SK-N-SH treated with all-trans-retinoic acid at 6 μM for 48 hours (cell line): Measurements from ENCODE around the gene SLC6A20.

Experiments
- ATAC-seq: fragments of 200-7000 bp; cut with Tn5 transposase; 3 replicates; pipeline ENCODE4 v1.9.1; 2020; ENCODE audit warnings: mild to moderate bottlenecking, moderate library complexity
- BACH2 ChIP-seq: fragments of 250-450 bp; sonication (Bioruptor Pico); IDR thresholded peaks from 2 replicates; pipeline ENCODE4 v1.9.0; 2021; ENCODE audit warnings: mild to moderate bottlenecking, borderline replicate concordance
- CSDC2 ChIP-seq: fragments of 250-450 bp; sonication (Bioruptor Pico); IDR thresholded peaks from 2 replicates; pipeline ENCODE4 v1.5.0; 2020; ENCODE audit warnings: mild to moderate bottlenecking, moderate library complexity
- ESRRG ChIP-seq: fragments of 250-450 bp; sonication (Bioruptor Pico); IDR thresholded peaks from 2 replicates; pipeline ENCODE4 v1.6.1; 2021; ENCODE audit warnings: mild to moderate bottlenecking
- GLIS3 ChIP-seq: fragments of 250-450 bp; sonication (Bioruptor Pico); IDR thresholded peaks from 2 replicates; pipeline ENCODE4 v1.5.0; 2020; ENCODE audit warnings: mild to moderate bottlenecking, moderate library complexity
- ISL1 ChIP-seq: fragments of 250-450 bp; sonication (Bioruptor Pico); IDR thresholded peaks from 2 replicates; pipeline ENCODE4 v2.1.2; 2022; ENCODE audit warnings: mild to moderate bottlenecking, moderate library complexity
- PPARA ChIP-seq: fragments of 250-450 bp; sonication (Bioruptor Pico); IDR thresholded peaks from 2 replicates; pipeline ENCODE4 v1.5.0; 2020; ENCODE audit warnings: mild to moderate bottlenecking, borderline replicate concordance
- RARB ChIP-seq: fragments of 250-450 bp; sonication (Bioruptor Pico); IDR thresholded peaks from 2 replicates; pipeline ENCODE4 v1.8.0; 2021; ENCODE audit warnings: mild to moderate bottlenecking, moderate library complexity
- SNAI2 ChIP-seq: fragments of 250-450 bp; sonication (Bioruptor Pico); IDR thresholded peaks from 2 replicates; pipeline ENCODE4 v1.5.0; 2020; ENCODE audit warnings: mild to moderate bottlenecking, moderate library complexity
- TCF4 ChIP-seq: fragments of 250-450 bp; sonication (Bioruptor Pico); IDR thresholded peaks from 2 replicates; pipeline ENCODE4 v1.8.0; 2021; ENCODE audit warnings: mild to moderate bottlenecking, moderate library complexity, borderline replicate concordance
- TOX ChIP-seq: fragments of 250-450 bp; sonication (Bioruptor Pico); IDR thresholded peaks from 2 replicates; pipeline ENCODE4 v1.8.0; 2021; ENCODE audit warnings: mild to moderate bottlenecking, moderate library complexity, borderline replicate concordance
- ZC3H10 ChIP-seq: fragments of 250-450 bp; sonication (Bioruptor Pico); IDR thresholded peaks from 2 replicates; pipeline ENCODE4 v1.5.1; 2021; ENCODE audit warnings: mild to moderate bottlenecking, moderate library complexity
- ZFP3 ChIP-seq: fragments of 250-450 bp; sonication (Bioruptor Pico); IDR thresholded peaks from 2 replicates; pipeline ENCODE4 v1.5.0; 2020; ENCODE audit warnings: mild to moderate bottlenecking, moderate library complexity
- ZNF565 ChIP-seq: fragments of 450-650 bp; formaldehyde crosslinking; conservative IDR thresholded peaks from 2 replicates; pipeline ENCODE4 v1.5.0; 2020; ENCODE audit warnings: low read depth, mild to moderate bottlenecking, moderate library complexity
- ZNF70 ChIP-seq: fragments of 450-650 bp; formaldehyde crosslinking; IDR thresholded peaks from 2 replicates; pipeline ENCODE4 v1.5.0; 2020; ENCODE audit warnings: mild to moderate bottlenecking, moderate library complexity
- ZNF8 ChIP-seq: fragments of 450-650 bp; formaldehyde crosslinking; IDR thresholded peaks from 2 replicates; pipeline ENCODE4 v1.5.0; 2020; ENCODE audit warnings: mild to moderate bottlenecking, moderate library complexity
- TF ChIP-seq, protein P1 (sequence below): fragments of 250-450 bp; sonication (Bioruptor Pico); IDR thresholded peaks from 2 replicates; pipeline ENCODE4 v1.5.1; 2020; ENCODE audit warnings: low read depth, mild to moderate bottlenecking, moderate library complexity
- TF ChIP-seq, protein P2 (sequence below): fragments of 250-450 bp; sonication (Bioruptor Pico); IDR thresholded peaks from 2 replicates; pipeline ENCODE4 v1.5.0; 2020; ENCODE audit warnings: mild to moderate bottlenecking, moderate library complexity
- TF ChIP-seq, protein P3 (sequence below): fragments of 250-450 bp; sonication (Bioruptor Pico); IDR thresholded peaks from 2 replicates; pipeline ENCODE4 v1.8.0; 2020; ENCODE audit warnings: mild to moderate bottlenecking, moderate library complexity, borderline replicate concordance
- TF ChIP-seq, protein P4 (sequence below): fragments of 250-450 bp; sonication (Bioruptor Pico); IDR thresholded peaks from 2 replicates; pipeline ENCODE4 v1.8.0; 2021; ENCODE audit warnings: low read depth, mild to moderate bottlenecking, moderate library complexity, borderline replicate concordance
- TF ChIP-seq, protein P5 (sequence below): fragments of 250-450 bp; sonication (Bioruptor Pico); IDR thresholded peaks from 2 replicates; pipeline ENCODE4 v1.5.1; 2021; ENCODE audit warnings: mild to moderate bottlenecking, moderate library complexity

The SLC6A20 gene

DNA sequence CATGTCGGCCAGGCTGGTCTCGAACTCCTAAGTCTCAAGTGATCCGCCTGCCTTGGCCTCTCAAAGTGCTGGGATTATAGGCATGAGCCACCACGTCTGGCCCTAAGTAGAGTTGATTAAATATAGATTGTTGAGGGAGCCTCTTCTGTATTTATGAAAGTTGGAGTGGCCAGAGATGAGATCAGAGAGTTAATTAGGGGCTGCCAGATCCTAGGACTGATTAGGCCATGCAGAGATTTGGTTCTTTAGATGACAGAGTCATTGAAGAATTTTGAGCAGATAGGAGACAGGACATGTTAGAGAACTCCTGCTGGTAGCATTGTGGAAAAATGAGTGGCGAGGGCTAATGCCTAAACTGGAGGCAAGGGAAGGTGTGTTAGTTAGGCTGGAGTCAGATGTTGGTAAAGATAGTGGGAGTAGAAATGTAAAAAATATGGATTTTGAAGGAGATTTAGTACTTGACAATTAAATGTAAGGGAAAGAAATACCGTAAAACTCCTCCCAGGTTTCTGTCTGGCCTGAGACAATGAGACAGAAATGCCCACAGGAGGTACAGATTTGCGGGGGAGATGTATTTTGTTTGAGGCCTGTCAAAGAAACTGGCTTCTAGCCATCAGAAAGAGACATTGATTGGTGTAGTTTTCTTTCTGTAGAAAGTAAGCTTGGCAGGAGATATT, 83.8 kb downstream of the SLC6A20 start:
- peak; percentile 30; the same call in 1 of the 2 replicates for TF ChIP-seq TCF4 (CRISPR knock-in tag)
- TF ChIP-seq SNAI2 (CRISPR knock-in tag), result 0 out of 2 replicates have a peak, but pooled peaks have one; percentile 59
- 0 out of 2 replicates have a peak, but pooled peaks have one; percentile 57 for TF ChIP-seq ZFP3 (CRISPR knock-in tag)
- no peak for TF ChIP-seq RARB (CRISPR knock-in tag)
- TF ChIP-seq ISL1 (CRISPR knock-in tag), result peak; percentile 86
- TF ChIP-seq, protein P1, sequence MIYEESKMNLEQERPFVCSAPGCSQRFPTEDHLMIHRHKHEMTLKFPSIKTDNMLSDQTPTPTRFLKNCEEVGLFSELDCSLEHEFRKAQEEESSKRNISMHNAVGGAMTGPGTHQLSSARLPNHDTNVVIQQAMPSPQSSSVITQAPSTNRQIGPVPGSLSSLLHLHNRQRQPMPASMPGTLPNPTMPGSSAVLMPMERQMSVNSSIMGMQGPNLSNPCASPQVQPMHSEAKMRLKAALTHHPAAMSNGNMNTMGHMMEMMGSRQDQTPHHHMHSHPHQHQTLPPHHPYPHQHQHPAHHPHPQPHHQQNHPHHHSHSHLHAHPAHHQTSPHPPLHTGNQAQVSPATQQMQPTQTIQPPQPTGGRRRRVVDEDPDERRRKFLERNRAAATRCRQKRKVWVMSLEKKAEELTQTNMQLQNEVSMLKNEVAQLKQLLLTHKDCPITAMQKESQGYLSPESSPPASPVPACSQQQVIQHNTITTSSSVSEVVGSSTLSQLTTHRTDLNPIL (CRISPR knock-in tag), result peak; percentile 84
- TF ChIP-seq GLIS3 (CRISPR knock-in tag), result no peak
- TF ChIP-seq, protein P2, sequence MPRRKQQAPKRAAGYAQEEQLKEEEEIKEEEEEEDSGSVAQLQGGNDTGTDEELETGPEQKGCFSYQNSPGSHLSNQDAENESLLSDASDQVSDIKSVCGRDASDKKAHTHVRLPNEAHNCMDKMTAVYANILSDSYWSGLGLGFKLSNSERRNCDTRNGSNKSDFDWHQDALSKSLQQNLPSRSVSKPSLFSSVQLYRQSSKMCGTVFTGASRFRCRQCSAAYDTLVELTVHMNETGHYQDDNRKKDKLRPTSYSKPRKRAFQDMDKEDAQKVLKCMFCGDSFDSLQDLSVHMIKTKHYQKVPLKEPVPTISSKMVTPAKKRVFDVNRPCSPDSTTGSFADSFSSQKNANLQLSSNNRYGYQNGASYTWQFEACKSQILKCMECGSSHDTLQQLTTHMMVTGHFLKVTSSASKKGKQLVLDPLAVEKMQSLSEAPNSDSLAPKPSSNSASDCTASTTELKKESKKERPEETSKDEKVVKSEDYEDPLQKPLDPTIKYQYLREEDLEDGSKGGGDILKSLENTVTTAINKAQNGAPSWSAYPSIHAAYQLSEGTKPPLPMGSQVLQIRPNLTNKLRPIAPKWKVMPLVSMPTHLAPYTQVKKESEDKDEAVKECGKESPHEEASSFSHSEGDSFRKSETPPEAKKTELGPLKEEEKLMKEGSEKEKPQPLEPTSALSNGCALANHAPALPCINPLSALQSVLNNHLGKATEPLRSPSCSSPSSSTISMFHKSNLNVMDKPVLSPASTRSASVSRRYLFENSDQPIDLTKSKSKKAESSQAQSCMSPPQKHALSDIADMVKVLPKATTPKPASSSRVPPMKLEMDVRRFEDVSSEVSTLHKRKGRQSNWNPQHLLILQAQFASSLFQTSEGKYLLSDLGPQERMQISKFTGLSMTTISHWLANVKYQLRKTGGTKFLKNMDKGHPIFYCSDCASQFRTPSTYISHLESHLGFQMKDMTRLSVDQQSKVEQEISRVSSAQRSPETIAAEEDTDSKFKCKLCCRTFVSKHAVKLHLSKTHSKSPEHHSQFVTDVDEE (CRISPR knock-in tag), result 0 out of 2 replicates have a peak, but pooled peaks have one; percentile 68
- TF ChIP-seq CSDC2 (CRISPR knock-in tag), result peak; percentile 49; the same call in 1 of the 2 replicates
- ATAC-seq, result peak; percentile 97

DNA sequence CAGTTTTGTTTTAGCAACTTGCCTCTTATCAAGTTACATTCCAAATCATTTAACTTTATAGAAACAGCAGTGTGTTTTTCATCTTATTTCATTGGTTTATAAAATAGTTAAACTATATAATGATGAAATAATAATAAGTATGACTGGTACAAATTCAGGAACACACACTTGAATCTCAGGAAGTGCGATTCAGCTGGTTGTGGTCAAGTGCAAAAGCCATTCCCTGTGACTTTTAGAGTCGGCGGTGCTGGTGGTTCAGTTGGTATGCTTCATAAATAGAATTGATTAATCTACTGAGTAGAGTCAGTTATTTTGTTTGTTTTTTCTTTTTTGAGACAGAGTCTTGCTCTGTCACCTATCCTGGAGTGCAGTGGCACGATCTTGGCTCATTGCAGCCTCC, 84.4 kb downstream of the SLC6A20 start:
- ATAC-seq, result no peak
- TF ChIP-seq SNAI2 (CRISPR knock-in tag), result no peak
- TF ChIP-seq ISL1 (CRISPR knock-in tag), result no peak
- TF ChIP-seq, protein P3, sequence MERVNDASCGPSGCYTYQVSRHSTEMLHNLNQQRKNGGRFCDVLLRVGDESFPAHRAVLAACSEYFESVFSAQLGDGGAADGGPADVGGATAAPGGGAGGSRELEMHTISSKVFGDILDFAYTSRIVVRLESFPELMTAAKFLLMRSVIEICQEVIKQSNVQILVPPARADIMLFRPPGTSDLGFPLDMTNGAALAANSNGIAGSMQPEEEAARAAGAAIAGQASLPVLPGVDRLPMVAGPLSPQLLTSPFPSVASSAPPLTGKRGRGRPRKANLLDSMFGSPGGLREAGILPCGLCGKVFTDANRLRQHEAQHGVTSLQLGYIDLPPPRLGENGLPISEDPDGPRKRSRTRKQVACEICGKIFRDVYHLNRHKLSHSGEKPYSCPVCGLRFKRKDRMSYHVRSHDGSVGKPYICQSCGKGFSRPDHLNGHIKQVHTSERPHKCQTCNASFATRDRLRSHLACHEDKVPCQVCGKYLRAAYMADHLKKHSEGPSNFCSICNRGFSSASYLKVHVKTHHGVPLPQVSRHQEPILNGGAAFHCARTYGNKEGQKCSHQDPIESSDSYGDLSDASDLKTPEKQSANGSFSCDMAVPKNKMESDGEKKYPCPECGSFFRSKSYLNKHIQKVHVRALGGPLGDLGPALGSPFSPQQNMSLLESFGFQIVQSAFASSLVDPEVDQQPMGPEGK (CRISPR knock-in tag), result no peak
- no peak for TF ChIP-seq TCF4 (CRISPR knock-in tag)
- TF ChIP-seq ZFP3 (CRISPR knock-in tag), result no peak
- no peak for TF ChIP-seq TOX (CRISPR knock-in tag)
- no peak for TF ChIP-seq ZNF70 (CRISPR knock-in tag)
- TF ChIP-seq ZNF8 (CRISPR knock-in tag), result no peak
- no peak for TF ChIP-seq ZNF565
- TF ChIP-seq PPARA (CRISPR knock-in tag), result no peak
- TF ChIP-seq, protein P4, sequence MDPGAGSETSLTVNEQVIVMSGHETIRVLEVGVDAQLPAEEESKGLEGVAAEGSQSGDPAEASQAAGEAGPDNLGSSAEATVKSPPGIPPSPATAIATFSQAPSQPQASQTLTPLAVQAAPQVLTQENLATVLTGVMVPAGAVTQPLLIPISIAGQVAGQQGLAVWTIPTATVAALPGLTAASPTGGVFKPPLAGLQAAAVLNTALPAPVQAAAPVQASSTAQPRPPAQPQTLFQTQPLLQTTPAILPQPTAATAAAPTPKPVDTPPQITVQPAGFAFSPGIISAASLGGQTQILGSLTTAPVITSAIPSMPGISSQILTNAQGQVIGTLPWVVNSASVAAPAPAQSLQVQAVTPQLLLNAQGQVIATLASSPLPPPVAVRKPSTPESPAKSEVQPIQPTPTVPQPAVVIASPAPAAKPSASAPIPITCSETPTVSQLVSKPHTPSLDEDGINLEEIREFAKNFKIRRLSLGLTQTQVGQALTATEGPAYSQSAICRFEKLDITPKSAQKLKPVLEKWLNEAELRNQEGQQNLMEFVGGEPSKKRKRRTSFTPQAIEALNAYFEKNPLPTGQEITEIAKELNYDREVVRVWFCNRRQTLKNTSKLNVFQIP (CRISPR knock-in tag), result no peak
- TF ChIP-seq BACH2 (CRISPR knock-in tag), result no peak
- TF ChIP-seq ESRRG (CRISPR knock-in tag), result no peak
- TF ChIP-seq ZC3H10 (CRISPR knock-in tag), result no peak
- TF ChIP-seq GLIS3 (CRISPR knock-in tag), result no peak
- TF ChIP-seq, protein P5, sequence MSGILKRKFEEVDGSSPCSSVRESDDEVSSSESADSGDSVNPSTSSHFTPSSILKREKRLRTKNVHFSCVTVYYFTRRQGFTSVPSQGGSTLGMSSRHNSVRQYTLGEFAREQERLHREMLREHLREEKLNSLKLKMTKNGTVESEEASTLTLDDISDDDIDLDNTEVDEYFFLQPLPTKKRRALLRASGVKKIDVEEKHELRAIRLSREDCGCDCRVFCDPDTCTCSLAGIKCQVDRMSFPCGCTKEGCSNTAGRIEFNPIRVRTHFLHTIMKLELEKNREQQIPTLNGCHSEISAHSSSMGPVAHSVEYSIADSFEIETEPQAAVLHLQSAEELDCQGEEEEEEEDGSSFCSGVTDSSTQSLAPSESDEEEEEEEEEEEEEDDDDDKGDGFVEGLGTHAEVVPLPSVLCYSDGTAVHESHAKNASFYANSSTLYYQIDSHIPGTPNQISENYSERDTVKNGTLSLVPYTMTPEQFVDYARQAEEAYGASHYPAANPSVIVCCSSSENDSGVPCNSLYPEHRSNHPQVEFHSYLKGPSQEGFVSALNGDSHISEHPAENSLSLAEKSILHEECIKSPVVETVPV (CRISPR knock-in tag), result no peak
